Tibial artery (tissue), 4 donors: ENCODE results near the gene IL1R2.
"Not testable (repeated sequence)": the region's sequence is repeated elsewhere in the genome, so short reads cannot be mapped to it uniquely, and the experiment has no call there.

ENCODE experiments used
- DNase-seq, 2 donors: peaks; one replicate each; pipeline ENCODE4 v3.0.0-alpha.2; 2019
- H3K27ac ChIP-seq, 2 donors: fragments of 200-600 bp; sonication (generic) in 1 of 2; 1 replicate in 1 of 2; 2 replicates in 1 of 2; pipeline ENCODE4 v1.5.1; 2018 to 2019; ENCODE audit warnings: mild to moderate bottlenecking in 1 of 2
- H3K27me3 ChIP-seq, 2 donors: fragments of 200-600 bp; sonication (generic) in 1 of 2; one replicate each; pipeline versions ENCODE4 v1.5.1 to v1.6.0; 2016 to 2019
- H3K36me3 ChIP-seq, 3 donors: fragments of 200-600 bp; sonication (generic) in 2 of 3; one replicate each; pipeline ENCODE4 v1.5.1; 2016 to 2019; ENCODE audit warnings: mild to moderate bottlenecking in 2 of 3
- H3K4me1 ChIP-seq, 4 donors: fragments of 200-600 bp; sonication (generic) in 2 of 4; 1 replicate in 3 of 4; 2 replicates in 1 of 4; pipeline ENCODE4 v1.5.1; 2016 to 2019
- H3K4me3 ChIP-seq, 2 donors: fragments of 200-600 bp; sonication (generic) in 1 of 2; 1 replicate in 1 of 2; 2 replicates in 1 of 2; pipeline ENCODE4 v1.5.1; 2018 to 2019; ENCODE audit warnings: mild to moderate bottlenecking in 2 of 2
- H3K9me3 ChIP-seq, 3 donors: fragments of 200-600 bp; sonication (generic) in 1 of 3; one replicate each; pipeline ENCODE4 v1.5.1; 2016 to 2019
- intact Hi-C: fragments of 100-400 bp; cut with DNase I; formaldehyde crosslinking; loops from one replicate; pipeline ENCODE4 v1.15.0; 2023; ENCODE audit warnings: low total_unique reads
- TF ChIP-seq, protein P1 (sequence below), 2 experiments: fragments of 200-600 bp in 1 of 2; fragments of 450-650 bp in 1 of 2; IDR thresholded peaks; one replicate each; pipeline ENCODE4 v1.5.1; 2017 to 2019; ENCODE audit warnings: antibody characterized with exemption in 2 of 2, mild to moderate bottlenecking in 1 of 2, moderate library complexity in 1 of 2

Gene IL1R2

DNA sequence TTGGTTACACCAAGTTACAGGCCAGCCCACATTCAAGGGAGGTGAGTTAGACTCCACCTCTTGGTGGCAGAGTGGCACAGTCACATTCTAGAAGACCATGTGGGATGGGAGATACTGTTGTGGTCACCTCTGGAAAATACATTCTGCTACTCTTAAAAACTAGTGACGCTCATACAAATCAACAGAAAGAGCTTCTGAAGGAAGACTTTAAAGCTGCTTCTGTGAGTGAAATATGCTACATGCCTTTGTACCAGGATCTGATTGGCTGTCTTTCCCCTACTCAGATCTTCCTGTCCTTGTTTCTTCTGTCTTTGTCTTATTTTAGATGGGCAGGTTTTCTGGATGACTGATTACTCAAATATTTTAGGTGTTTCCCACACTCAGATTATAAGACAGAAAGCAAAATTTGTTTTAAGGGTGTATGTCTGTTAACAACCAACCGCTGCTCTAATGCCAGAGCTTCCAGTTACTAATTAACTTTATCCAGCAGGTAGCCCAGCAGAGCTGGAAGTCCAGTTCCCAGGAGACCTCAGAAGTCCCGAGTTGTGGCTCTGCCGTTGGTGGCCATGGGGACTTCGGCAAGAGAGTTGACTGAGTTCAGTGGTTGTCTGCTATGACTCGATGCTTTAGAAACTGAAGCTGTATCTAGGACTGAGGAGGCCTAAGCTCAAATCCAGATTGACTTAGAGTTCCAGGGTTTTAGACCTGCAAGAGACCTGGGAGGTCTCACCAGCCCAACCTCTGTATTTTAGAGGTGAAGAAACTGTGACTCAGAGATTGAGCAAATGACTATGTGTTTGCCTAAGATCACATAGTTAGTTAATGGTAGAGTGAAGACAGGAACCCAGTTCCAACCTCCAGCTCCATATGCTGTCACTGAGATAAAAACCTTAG is 7.4 kb downstream of the IL1R2 start:
- Histone ChIP-seq H3K4me1 (no peaks in the 10 kb centered on the region), H3K9me3 (no peaks in the 10 kb centered on the region), H3K27me3 (peaks cover 0 to 7% of the 10 kb centered on the region in 2 donors), H3K27ac (no peak overlapping the region), H3K36me3 (no peaks in the 10 kb centered on the region), H3K4me3 (no peak overlapping the region)
- TF ChIP-seq, protein P1, sequence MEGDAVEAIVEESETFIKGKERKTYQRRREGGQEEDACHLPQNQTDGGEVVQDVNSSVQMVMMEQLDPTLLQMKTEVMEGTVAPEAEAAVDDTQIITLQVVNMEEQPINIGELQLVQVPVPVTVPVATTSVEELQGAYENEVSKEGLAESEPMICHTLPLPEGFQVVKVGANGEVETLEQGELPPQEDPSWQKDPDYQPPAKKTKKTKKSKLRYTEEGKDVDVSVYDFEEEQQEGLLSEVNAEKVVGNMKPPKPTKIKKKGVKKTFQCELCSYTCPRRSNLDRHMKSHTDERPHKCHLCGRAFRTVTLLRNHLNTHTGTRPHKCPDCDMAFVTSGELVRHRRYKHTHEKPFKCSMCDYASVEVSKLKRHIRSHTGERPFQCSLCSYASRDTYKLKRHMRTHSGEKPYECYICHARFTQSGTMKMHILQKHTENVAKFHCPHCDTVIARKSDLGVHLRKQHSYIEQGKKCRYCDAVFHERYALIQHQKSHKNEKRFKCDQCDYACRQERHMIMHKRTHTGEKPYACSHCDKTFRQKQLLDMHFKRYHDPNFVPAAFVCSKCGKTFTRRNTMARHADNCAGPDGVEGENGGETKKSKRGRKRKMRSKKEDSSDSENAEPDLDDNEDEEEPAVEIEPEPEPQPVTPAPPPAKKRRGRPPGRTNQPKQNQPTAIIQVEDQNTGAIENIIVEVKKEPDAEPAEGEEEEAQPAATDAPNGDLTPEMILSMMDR (IDR thresholded peaks at IDR 0.05) = no peak
- DNase-seq = no peak
- intact Hi-C loops = no loop called here

DNA sequence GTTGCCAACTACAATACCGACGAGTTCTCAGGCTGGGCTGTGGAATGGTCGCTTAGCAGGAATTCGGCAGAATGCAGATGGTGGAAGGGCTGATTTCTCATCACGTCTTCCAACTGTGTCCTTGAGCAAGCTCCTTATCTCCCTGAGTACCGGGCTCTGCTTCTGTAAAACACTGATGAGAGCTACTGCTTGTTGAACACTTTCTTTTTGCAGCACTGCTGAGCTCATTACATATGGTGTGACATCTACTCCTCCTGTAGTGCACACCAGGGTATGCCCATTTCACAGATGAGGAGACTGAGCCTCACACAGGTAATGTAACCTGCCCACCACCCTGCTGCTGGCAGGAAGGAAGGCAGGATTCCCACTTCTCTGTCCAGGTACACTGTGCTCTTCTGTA is 8.3 kb downstream of the IL1R2 start:
- Histone ChIP-seq H3K27me3 (peaks cover 0 to 7% of the 10 kb centered on the region in 2 donors), H3K9me3 (no peaks in the 10 kb centered on the region), H3K4me3 (no peak overlapping the region), H3K36me3 (no peaks in the 10 kb centered on the region), H3K27ac (no peak overlapping the region), H3K4me1 (no peaks in the 10 kb centered on the region)
- intact Hi-C loops = no loop called here
- DNase-seq = no peak
- TF ChIP-seq, protein P1 (IDR thresholded peaks at IDR 0.05) = no peak

DNA sequence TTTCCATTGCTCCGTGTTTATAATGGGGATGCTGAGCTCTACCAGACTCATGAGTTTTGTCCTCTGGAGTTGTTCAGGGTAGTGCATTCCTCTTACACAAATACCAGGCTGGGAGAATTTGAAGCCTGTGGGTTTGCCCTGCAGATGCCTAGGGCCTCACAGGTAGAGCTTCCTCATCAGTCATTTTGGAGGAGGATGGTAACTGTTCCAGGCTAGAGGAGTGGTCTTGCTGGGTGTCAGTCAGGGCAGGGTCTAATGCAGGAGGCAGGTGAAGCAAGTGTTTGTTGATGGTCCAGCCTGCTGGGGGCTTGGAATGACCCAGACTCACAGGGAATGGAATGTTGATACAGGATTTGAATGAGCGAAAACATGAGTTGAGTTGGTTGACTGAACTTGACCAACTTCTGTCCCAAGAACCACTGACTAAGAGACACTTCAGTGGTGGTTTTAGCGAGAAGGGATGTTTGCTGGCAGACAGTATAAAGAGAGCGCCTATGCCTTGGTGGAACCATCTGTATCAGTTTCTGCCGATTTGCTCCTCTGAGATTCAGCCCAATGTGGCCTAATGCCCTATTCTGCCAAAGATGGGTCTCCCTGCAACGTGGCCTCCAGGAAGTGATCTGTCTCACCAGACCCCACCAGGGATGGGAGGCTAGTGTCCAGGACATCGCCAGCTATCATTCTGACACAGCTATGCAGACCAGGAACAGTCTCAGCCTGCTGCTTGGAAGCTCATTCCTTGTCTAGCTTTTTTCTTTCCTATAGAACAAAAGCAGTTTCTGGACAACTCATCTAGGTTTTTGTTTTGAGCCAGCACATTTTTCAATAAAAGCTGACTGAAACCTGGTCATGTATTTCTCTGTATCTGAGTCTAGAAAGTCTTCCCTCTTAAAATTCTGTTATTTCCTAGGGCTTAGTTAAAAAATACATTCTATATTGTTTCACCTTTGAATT is 9.3 kb downstream of the IL1R2 start:
- H3K27ac ChIP-seq = no peak overlapping the region

DNA sequence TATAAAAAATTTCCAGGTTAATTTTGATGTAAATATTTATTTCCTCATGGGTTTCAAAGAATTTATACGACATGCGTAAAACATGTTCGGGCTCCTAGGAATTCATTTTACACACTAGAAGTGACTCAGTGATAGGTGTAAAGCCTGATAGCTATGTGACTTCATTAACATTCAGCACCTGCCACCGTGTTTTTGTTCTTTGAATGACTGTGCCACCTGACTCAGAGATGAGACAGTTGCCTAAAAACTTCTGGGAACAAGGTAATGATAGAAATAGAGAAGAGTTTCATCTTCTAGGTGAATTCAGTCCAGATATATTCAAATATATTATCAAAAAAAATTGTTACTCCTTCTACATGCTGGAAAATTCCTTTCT is 10.0 kb downstream of the IL1R2 start:
- Histone ChIP-seq H3K36me3 (no peaks in the 10 kb centered on the region), H3K4me1 (no peaks in the 10 kb centered on the region)

More for the DNA sequence above, 9.3 kb downstream of the IL1R2 start:
- H3K36me3 ChIP-seq = no peaks in the 10 kb centered on the region
- no peak for DNase-seq
- no peaks in the 10 kb centered on the region for H3K4me1 ChIP-seq
- intact Hi-C loops = no loop called here
- H3K9me3 ChIP-seq = no peaks in the 10 kb centered on the region
- peaks cover 0 to 7% of the 10 kb centered on the region in 2 donors for H3K27me3 ChIP-seq
- TF ChIP-seq, protein P1 (IDR thresholded peaks at IDR 0.05) = no peak
- no peak overlapping the region for H3K4me3 ChIP-seq

DNA sequence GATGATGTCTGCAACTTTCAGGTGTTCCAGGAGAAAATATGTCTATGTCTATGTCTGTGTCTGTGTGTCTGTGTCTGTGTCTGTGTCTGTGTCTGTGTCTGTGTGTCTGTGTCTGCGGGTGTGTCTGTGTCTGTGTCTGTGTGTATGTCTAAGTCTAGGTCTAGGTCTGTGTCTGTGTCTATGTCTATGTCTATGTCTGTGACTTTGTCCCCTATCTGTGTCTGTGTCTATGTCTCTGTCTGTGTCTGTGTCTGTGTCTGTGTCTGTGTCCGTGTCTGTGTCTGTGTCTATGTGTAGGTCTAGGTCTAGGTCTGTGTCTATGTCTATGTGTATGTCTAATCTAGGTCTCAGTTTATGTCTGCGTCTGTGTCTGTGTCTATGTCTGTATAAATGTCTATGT is 10.5 kb downstream of the IL1R2 start:
- Histone ChIP-seq H3K4me1 (no peaks in the 10 kb centered on the region), H3K27ac (no peak overlapping the region), H3K27me3 (peaks cover 0 to 2% of the 10 kb centered on the region in 2 donors), H3K36me3 (no peaks in the 10 kb centered on the region), H3K9me3 (no peaks in the 10 kb centered on the region), H3K4me3 (no peak overlapping the region)
- intact Hi-C loops = no loop called here
- TF ChIP-seq, protein P1 (IDR thresholded peaks at IDR 0.05) = no peak
- no peak for DNase-seq

More for the DNA sequence above, 10.0 kb downstream of the IL1R2 start:
- Histone ChIP-seq H3K27me3 (peaks cover 0 to 6% of the 10 kb centered on the region in 2 donors), H3K9me3 (no peaks in the 10 kb centered on the region), H3K4me3 (no peak overlapping the region), H3K27ac (no peak overlapping the region)
- DNase-seq = no peak
- intact Hi-C loops = no loop called here
- TF ChIP-seq, protein P1 (IDR thresholded peaks at IDR 0.05) = no peak

DNA sequence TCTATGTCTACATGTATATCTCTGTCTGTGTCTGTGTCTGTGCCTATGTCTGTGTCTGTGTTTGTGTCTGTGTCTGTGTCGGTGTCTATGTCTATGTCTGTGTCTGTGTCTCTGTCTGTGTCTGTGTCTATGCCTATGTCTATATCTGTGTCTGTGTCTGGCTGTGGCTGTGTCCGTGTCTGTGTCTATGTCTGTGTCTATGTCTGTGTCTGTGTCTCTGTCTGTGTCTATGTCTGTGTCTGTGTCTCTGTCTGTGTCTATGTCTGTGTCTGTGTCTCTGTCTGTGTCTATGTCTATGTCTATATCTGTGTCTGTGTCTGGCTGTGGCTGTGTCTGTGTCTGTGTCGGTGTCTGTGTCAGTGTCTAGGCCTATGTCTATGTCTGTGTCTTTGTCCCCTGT is 11.1 kb downstream of the IL1R2 start:
- DNase-seq, H3K4me1 ChIP-seq, H3K27ac ChIP-seq, H3K4me3 ChIP-seq, H3K9me3 ChIP-seq, intact Hi-C loops, H3K27me3 ChIP-seq, H3K36me3 ChIP-seq: not testable (repeated sequence)
